ENCODE data around the gene C10orf71.

The C10orf71 gene

DNA sequence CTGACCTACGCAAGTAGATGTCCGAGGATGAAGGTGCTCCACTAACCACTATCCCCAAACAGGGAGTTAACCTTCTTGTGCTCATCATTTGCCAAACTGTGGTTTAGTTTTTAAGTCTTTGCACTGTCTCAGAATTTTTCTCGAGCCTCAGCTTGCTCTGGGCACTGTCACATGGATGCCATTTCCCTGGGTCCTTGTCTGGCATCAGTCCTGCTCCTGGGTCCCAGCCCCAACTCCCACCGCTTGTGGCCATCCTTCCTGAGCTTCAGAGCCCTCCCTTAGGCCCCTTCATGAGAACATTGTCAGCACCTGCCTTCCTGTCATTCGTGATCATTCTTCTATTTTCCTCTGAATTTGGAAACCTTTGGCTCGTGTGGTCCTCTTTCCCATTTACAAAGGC is 33.8 kb downstream of the C10orf71 start:
- DNase-seq (ENCODE audit: low read depth in 3 of 3), result no peak

GRCh38 chr10:49333192-49333591 is 34.2 kb downstream of the C10orf71 start:
- no peak for DNase-seq (ENCODE audit: low read depth in 3 of 3)

GRCh38 chr10:49334964-49335363 is 36.0 kb downstream of the C10orf71 start:
- DNase-seq (ENCODE audit: low read depth in 3 of 3), result no peak

GRCh38 chr10:49335364-49335972 is 36.5 kb downstream of the C10orf71 start:
- DNase-seq (ENCODE audit: low read depth in 3 of 3), result no peak

DNA sequence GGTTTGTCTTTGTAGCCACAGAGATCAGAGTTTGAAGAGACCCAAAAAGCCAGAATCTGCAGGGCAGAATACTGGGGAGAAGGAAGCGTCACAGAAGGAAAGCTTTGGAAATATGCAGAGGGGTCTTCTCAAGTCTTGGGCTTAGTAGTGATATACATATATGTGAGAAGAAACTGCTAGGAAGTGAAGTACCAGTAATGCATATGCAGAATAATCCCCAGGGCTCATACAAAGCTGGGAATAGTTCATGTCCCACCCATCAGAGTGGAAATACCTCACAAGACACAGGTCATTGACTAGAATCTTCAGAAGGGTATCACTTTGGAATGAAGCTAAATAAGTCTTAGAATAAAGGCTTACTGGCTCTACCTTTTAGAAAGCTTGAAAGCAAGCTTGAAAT is 39.6 kb downstream of the C10orf71 start:
- DNase-seq (ENCODE audit: low read depth in 3 of 3), result no peak

- no peak for DNase-seq (ENCODE audit: low read depth in 3 of 3)
These were observed 45.9 kb downstream of the C10orf71 start for GRCh38 chr10:49344840-49345239.

- no peak for DNase-seq (ENCODE audit: low read depth in 3 of 3)
These were observed 48.4 kb downstream of the C10orf71 start for GRCh38 chr10:49347342-49347741.

- DNase-seq (ENCODE audit: low read depth in 3 of 3), result no peak
These were observed 48.9 kb downstream of the C10orf71 start for GRCh38 chr10:49347827-49348226.

DNA sequence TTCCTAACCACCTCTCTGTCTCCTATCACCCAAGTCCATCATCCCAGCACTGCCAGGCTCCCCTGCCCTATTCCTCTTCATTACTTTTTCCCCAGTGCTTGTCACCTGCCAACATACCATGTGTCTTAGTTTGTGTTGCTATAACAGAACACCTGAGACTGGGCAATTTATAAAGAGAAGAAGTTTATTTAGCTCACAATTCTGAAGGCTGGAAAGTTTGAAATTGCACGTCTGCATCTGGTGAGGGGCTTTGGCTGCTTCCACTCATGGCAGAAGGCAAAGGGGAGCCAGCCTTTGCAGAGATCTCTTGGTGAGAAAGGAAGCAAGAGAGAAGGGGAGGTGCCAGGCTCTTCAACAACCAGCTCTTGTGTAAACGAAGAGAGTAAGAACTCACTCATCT is 49.6 kb downstream of the C10orf71 start:
- no peak for DNase-seq (ENCODE audit: low read depth in 3 of 3)

DNA sequence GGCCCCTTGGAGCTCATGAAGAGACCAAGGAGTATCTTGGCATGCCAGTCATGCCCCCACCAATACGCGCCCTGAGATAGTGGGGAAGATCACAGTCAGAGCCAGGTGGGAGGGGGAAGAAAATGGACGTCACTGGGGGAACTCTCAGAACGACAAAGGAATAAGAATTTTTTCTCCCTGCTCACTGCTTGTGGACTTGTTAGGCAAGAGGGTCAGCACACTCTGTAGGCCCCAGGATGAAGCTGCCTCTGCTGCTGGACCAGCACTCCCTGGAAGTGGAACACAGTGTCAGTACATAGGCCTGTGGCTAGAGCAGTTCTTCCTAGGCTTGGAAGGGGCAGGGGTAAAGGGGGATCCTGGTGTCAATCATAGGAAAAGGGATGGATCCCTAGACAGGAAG is 50.4 kb downstream of the C10orf71 start:
- DNase-seq (ENCODE audit: low read depth in 3 of 3), result no peak

DNA sequence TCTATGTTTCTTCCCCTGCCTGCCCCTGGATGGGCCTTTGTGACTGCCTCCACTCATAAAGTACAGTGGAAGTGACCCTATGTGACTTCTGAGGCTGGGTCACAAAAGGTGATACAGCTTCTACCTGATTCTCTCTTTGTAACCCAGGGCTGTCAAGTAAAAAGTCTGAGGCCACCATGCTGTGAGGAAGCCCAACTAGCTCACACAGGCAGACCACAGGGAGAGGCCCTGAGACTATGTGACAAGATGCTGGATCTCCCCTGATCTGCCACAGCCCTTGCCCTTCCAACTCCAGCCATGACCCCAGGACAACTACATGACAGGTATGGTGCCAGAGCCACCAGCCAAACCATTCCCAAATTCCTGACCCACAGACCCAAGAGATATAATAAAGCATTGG is 51.2 kb downstream of the C10orf71 start:
- no peak for DNase-seq (ENCODE audit: low read depth in 3 of 3)

GRCh38 chr10:49350846-49351532 is 52.0 kb downstream of the C10orf71 start:
- no peak for DNase-seq (ENCODE audit: low read depth in 3 of 3)

DNA sequence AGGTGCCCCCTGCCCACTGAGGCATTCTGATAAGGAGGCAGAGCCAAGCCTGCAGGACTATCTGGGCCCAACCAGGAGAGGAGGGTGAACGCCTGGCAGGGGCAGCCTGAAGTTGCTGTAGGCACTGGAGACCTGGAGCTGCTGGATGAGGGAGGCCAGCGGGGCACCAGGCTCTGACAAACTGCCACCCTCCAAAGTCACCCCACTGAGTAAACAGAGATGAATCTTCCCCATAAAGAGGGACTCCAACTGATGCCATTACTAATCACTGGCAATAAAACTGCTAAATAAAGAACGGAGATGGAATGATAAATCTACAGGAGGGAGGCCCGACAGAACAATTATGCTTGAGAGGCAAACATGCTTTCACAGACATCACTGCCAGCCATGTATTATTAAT is 52.7 kb downstream of the C10orf71 start:
- no peak for DNase-seq (ENCODE audit: low read depth in 3 of 3)

- DNase-seq (ENCODE audit: low read depth in 3 of 3), result no peak
These were observed 53.4 kb downstream of the C10orf71 start for GRCh38 chr10:49352323-49352722.

DNA sequence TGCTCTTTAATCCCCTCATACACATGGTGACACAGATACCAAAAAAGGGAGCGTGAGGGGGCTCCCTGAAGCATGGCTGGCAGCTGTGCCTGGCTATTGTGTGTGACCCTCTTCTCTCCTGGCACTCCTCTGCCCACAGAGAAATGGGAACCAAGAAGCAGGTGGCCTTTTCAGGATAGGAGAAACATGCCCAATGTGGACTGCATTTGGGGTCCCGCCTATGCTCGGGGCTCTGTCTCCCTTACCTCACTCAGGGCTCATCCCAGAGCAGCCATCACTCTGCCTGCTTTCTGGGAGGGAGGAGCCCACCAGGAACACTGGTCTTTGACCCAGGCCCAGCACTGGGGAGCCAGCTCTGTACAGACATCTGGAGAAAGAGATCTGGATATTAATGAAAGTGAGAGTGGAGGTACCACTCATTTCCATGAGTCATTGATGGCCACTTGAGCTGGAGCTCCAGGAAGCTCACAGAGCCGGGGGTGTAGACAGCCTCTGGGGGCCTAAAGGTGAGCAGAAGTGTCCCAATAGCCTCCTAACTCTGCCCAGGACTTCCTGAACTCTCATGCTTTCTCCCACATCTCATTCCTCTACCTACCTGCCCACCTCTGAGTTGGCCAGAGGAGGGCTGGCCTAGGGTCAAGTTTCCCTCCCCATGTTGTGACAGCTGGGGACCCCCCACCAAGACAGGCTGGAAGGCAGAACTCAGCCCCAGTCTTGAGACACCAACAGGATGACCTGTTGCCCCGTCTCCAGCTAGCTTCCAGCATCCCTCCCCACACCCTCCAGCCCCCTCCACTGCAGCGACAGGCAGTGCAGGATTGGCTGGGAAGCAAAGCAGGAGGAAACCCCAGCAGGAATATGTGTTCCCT is 54.3 kb downstream of the C10orf71 start:
- no peak for DNase-seq (ENCODE audit: low read depth in 3 of 3)

- DNase-seq (ENCODE audit: low read depth in 3 of 3), result no peak
These were observed 55.1 kb downstream of the C10orf71 start for GRCh38 chr10:49353895-49354566.

- DNase-seq (ENCODE audit: low read depth in 3 of 3), result no peak
These were observed 55.6 kb downstream of the C10orf71 start for GRCh38 chr10:49354593-49354992.

DNA sequence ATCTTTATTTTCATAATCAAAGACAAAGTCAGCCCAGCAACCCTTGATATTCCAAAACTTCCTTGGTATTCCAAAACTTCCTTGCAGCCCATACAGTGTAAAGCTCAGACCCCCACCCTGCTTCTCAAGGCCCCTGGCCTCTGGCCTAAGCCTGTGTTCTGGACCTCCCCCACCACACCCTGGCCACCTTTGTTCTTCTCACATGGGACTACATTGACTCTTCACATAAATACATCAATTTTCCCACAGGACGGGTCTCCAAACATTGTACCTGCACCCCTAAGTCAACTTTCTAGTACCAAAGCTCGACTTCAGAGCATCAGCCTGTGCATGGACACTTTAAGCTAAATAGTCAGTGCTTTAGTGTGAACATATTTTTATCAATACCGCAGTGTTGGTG is 56.3 kb downstream of the C10orf71 start:
- no peak for DNase-seq (ENCODE audit: low read depth in 3 of 3)

DNA sequence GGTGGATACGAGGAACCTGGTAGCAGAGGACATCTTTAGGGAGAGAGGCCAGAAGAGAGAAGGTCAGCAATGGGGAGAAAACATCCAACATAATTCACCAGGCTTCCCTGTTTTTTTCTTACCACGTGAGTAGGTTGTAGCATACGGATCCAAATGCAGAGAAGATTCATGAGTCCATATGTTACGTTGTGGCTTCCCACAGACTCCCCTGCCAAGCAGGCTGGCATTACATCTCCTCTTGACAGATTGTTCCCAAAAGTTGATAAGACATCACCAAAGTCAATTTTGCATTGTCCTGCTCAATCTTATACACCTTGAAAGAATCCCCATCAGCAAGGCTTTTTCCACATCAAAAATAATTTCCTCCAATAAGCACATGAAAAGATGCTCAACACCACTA is 57.2 kb downstream of the C10orf71 start:
- DNase-seq (ENCODE audit: low read depth in 3 of 3), result no peak

DNA sequence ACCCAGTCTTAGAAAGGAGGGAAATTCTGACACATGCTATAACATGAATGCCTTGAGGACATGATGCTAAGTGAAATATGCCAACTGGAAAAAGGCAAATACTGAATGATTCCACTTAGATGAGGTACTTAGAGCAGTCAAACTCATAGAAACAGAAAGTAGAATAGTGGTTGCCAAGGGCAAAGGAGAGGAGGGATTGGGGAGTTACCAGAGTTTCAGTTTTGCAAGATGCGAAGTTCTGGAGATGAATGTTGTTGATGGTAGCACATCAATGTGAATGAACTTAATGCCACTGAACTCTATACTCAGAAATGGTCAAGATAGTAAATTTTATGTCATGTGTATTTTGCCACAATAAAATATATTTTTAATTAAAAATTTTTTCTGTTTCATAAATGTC is 58.0 kb downstream of the C10orf71 start:
- DNase-seq (ENCODE audit: low read depth in 3 of 3), result no peak

- no peak for DNase-seq (ENCODE audit: low read depth in 3 of 3)
These were observed 58.9 kb downstream of the C10orf71 start for GRCh38 chr10:49357910-49358309.
